T1000 (cell line): ENCODE data around the gene AGGF1.
A peak's percentile ranks its signal among the peaks of the same experiment; 100 is the strongest.
"Not testable (repeated sequence)": the region's sequence is repeated elsewhere in the genome, so short reads cannot be mapped to it uniquely, and the experiment has no call there.

Experiments used
- DNase-seq: peaks from one replicate; lab custom pipeline; 2025; ENCODE audit warnings: mixed read lengths; lab: John Stamatoyannopoulos, UW

Gene AGGF1

GRCh38 chr5:77028631-77029375 is 1.4 kb upstream of the AGGF1 start:
- no peak for DNase-seq

DNA sequence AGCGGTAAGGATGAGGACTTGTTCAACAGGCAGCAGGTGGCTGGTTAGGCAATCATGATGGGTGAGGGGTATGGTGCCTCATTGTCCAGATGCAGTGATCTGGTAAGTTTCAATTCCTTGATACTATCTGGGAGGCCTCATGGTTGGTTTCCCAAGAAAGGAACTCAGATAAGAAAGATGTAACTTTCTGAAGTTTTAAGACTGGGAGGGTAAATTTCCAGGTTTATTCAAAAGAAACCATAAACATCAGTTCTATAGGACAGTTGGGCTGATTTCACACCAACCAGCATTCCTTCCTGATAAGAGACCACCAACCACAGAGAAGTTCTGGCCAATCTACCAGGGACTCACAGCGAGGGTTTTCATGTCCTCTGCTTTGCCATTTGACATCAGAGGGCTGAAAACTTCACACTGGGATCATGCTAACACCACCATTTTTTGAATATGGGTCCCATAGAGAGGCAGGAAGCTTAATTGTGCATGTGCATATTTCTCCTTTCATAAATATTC is 773 bp upstream of the AGGF1 start:
- no peak for DNase-seq

DNA sequence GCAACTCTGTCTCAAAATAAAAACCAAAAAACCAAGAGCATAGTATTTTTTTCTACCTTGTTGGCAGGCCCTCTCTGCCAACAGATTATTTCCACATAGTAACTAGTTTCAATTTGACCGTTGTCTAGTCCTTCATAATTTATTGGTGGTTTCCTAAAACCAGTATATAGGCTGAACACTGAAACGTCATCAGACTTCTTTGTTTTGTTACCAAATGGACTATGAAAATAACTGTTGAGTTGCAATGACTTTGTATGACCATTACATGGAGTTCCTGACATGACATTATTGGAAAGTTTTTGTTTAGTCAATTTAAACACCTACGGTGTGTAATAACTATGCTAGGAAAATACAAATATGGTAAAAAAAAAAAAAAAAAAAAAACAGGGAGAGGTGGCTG is 1.7 kb downstream of the AGGF1 start:
- no peak for DNase-seq

- DNase-seq = no peak
These were observed 2.4 kb downstream of the AGGF1 start for GRCh38 chr5:77032635-77033034.

GRCh38 chr5:77033338-77033737 is 3.1 kb downstream of the AGGF1 start:
- no peak for DNase-seq

DNA sequence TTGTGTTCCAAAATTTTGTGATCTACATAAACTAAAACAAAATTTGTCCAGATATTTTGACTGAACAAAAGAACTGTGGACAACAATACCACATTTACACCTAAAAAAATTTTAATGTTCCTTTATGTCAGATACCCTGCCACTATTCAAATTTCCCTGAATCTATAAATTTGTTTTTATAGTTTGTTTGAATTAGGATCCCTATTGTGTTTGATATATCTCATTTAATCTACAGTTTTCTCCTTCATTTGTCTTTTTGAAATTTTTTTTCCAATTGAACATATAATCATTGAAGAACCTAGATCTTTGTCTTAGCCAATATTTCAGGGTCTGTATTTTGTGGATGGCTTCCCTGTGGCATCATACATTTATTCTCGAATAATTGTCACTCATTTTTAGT is 5.7 kb downstream of the AGGF1 start:
- no peak for DNase-seq

- no peak for DNase-seq
These were observed 16.3 kb downstream of the AGGF1 start for GRCh38 chr5:77046416-77047073.

DNA sequence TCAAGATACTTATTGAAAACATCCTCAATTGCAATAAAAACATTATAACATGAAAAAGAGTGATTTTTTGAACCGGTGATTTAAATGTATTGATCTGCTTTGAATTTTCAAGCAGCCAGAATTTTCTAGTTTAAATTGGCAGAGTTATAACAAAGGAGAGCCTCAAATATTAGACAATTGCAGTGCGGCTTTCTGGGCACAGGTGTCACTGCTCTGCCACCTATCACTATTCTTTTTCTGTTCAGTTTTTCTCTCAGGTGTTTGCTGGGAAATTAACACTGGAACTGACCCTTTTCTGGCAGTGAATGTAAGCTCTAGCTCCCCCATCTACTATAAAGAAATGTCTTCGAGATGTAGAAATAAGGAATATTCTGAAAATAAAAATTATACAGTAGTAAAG is 33.8 kb downstream of the AGGF1 start:
- no peak for DNase-seq

GRCh38 chr5:77065256-77065655 is 35.1 kb downstream of the AGGF1 start:
- no peak for DNase-seq

- DNase-seq = no peak
These were observed 36.0 kb downstream of the AGGF1 start for GRCh38 chr5:77066184-77066583.

DNA sequence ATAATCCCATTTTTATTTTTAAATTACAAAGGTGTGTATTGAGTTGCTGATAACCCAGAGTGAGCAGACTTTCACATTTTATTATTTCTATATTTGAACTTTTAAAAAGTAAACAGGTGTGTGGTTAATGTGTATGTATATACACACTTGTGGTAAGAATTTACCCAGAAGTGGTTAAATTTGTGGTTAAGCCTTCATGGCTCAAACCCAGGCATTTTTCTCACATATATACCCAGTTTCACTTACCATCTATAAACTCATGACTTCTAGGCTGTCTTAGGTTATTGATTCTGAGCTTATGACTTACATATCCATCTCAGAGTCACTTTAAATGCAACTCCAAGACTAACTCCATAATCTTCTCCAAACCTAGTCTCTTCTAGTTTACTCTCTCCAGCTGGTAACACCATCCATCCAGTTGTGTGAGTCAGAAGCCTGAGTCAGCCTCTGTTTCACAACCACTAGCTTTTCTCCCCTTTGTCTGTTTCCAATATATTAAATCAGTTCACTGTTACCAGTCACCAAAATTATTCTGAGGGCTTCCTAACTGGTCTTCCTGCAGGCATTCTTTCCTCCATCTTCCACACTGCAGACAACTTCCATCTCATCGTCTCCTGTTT is 36.7 kb downstream of the AGGF1 start:
- DNase-seq = no peak

DNA sequence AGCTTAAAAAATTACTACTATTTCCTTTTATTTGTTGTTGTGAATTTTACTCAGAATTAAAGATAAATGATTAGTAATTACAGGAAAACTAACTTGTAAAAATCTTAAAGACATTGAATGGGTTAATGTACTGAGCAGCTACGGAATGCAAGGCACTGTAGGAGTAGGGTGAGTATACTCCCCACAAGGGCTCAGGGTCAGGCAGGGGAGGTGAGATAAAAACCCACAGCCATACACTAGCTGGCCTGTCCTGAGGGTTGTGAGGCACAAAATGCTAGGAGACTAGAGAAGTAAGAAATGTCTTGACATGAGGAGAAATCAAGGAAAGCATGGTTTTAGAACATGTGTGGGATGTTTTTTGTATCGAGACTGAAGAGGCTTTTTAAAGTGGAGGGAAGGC is 43.5 kb downstream of the AGGF1 start:
- DNase-seq = no peak

- no peak for DNase-seq
These were observed 44.5 kb downstream of the AGGF1 start for GRCh38 chr5:77074745-77075144.

DNA sequence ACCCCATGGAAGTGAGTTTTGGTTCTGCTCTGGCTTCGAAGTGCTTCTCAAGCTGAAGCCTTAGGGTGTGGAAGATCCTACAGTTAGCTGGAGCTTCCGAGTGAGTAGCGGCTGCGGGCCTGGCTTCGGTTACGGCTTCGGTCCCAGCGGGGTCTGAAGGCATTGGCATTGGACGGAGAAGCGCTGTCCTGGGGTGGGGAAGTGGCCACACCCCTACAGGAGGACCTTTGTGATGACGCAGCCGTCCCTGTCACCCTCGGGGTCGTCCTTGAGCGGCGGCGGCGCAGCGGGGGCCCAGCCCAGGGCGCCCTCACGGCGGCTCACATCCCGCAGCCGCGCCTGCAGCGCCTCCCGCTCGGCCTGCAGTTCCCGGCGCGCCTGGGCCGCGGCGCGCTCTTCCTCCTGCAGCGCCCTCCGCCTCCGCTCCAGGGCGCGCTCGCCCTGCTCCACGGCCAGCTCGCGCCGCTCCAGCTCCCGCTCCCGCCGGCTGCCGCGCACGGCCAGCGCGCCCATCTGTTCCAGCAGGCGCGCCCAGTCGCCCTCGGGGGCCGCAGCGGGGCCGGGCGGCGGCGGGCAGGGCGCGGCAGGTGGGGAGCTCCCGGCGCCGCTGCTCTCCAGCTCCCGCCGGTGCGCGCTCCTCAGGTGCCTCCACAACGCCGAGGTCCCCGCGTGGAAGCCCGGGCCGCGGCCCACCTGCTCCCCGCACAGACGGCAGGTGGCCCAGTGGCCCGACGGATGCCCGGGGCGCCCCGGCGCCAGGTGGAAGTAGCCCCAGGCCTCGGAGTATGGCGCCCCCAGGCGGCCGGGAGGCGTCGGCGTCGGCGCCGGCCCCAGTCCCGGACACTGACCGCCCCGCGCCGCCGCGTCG is 47.0 kb downstream of the AGGF1 start:
- DNase-seq = peak; percentile 8

DNA sequence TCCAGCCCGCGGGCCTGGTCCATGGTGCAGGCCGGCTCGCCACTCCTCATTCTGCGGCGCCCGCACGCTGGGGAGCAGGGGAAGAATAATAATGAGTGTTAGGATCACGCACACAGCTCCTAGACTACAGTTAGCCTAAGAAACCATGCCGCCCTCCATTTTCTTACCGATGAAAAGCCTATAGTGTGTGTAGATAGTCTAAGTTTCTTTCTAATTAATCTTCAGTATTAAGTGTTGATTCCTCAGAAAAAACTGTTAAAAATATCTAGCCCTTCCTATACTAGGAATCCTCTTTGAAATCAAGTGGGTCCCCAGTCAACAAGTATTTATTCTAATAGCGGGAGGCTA is 47.6 kb downstream of the AGGF1 start:
- no peak for DNase-seq

DNA sequence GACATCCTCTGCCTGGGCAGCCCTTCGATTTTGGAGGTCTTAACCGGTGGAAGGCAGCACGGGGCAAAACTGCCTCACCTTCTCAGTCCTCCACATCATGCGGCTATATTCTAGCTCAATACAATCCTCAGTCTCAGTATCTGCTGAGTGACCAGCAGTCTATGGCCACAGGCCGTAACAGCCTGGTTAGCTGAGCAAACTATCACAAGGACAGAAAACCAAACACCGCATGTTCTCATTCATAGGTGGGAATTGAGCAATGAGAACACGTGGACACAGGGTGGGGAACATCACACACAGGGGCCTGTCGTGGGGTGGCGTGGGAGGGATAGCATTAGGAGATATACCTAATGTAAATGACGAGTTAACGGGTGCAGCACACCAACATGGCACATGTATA is 50.3 kb downstream of the AGGF1 start:
- not testable (repeated sequence) for DNase-seq

DNA sequence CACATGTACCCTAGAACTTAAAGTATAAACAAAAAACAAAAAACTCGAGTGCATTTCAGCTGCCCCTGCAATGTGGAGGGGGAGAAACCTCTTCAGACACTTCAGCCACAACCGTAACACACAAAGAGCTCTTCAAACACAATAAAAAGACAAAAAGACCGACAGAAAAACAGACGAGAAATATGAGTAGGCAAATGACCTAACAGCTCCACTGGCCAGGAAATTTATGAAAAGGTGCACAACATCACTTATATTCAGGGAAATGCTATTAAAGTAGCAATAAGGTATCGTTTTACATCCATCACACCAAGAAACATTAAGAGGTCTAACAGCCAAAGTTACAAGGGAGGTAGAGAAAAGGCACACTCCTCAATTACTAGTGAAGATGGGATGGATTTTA is 50.7 kb downstream of the AGGF1 start:
- DNase-seq = no peak

GRCh38 chr5:77082280-77082679 is 52.1 kb downstream of the AGGF1 start:
- no peak for DNase-seq

GRCh38 chr5:77083088-77083487 is 52.9 kb downstream of the AGGF1 start:
- DNase-seq = no peak

DNA sequence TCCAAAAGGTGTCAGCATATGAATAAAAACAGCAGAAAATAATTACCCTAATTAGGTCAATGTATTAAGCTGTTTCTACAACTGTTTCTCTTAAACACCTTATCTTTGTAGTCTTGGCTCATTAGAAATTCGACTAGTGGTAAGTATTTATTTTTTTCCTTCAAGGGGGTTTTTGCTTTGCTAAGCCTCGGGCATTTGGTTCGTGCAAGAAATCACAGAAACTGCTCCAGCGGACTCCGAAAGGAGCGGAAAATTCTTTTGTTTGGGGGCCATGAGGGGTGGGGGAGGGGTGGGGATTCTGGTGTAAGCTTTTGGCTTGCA is 56.1 kb downstream of the AGGF1 start:
- DNase-seq = no peak

- peak; percentile 60 for DNase-seq
These were observed 56.7 kb downstream of the AGGF1 start, which contains the start of gene ZBED3 for GRCh38 chr5:77086689-77087483. ZBED3 (minus strand) TSS chr5:77087285; CDS start chr5:77077878, 9,407 bp downstream.
